Neural cell (in vitro differentiated cells): Measurements from ENCODE around the gene MARCHF5. TPM values are rescaled to one million over a fixed set of nuclear protein-coding genes. Genes with fewer than 3 reads are reported as not detected.

Source experiments
- H2AFZ ChIP-seq: fragments of 200-600, 300-800 bp; sonication (generic), shearing (Covaris generic); 2 replicates; pipeline ENCODE4 v1.6.0; 2014; ENCODE audit warnings: low read depth, mild to moderate bottlenecking, antibody characterized with exemption, low read length, moderate library complexity
- H3F3A ChIP-seq: fragments of 200-600 bp; shearing (Covaris generic); 2 replicates; pipeline ENCODE4 v1.6.1; 2016; ENCODE audit warnings: mild to moderate bottlenecking, moderate library complexity, mixed read lengths, antibody characterized with exemption, low read length; ENCODE audit not compliant: insufficient read depth, poor library complexity, severe bottlenecking
- H3K27ac ChIP-seq: fragments of 200-600, 300-800 bp; sonication (generic), shearing (Covaris generic); 2 replicates; pipeline ENCODE4 v1.5.1; 2014; ENCODE audit warnings: mild to moderate bottlenecking, low read length, moderate library complexity
- H3K27me3 ChIP-seq: fragments of 300-800, 200-600 bp; sonication (generic), shearing (Covaris generic); 2 replicates; pipeline ENCODE4 v1.6.0; 2014; ENCODE audit warnings: mild to moderate bottlenecking, low read depth, low read length, moderate library complexity; ENCODE audit not compliant: insufficient read depth
- H3K36me3 ChIP-seq: fragments of 300-800, 200-600 bp; sonication (generic), shearing (Covaris generic); 2 replicates; pipeline ENCODE4 v1.5.1; 2014; ENCODE audit warnings: mild to moderate bottlenecking, antibody characterized with exemption, low read length, moderate library complexity; ENCODE audit not compliant: insufficient read depth
- H3K4me2 ChIP-seq: fragments of 300-800, 200-600 bp; sonication (generic), shearing (Covaris generic); 2 replicates; pipeline ENCODE4 v1.6.0; 2014; ENCODE audit warnings: mild to moderate bottlenecking, low read length
- H3K4me3 ChIP-seq: fragments of 300-800, 200-600 bp; sonication (generic), shearing (Covaris generic); 2 replicates; pipeline ENCODE4 v1.5.1; 2014; ENCODE audit warnings: mild to moderate bottlenecking, low read length, moderate library complexity
- H3K79me2 ChIP-seq: fragments of 200-600 bp; shearing (Covaris generic); replicated peaks from 2 replicates; pipeline ENCODE4 v1.6.0; 2014; ENCODE audit warnings: mild to moderate bottlenecking, low read length, moderate library complexity; ENCODE audit not compliant: insufficient read depth
- H3K9ac ChIP-seq: fragments of 300-800, 200-600 bp; sonication (generic), shearing (Covaris generic); 2 replicates; pipeline ENCODE4 v1.6.1; 2016; ENCODE audit warnings: mild to moderate bottlenecking, low read length, mixed read lengths
- H3K9me2 ChIP-seq: fragments of 200-600 bp; shearing (Covaris generic); 2 replicates; pipeline ENCODE4 v1.6.1; 2016; ENCODE audit warnings: mild to moderate bottlenecking, low read length, mixed read lengths; ENCODE audit not compliant: insufficient read depth
- H3K9me3 ChIP-seq: fragments of 200-600, 300-800 bp; sonication (generic), shearing (Covaris generic); 2 replicates; pipeline ENCODE4 v1.6.1; 2016; ENCODE audit warnings: mild to moderate bottlenecking, mixed run types, low read length, moderate library complexity, mixed read lengths
- H4K20me1 ChIP-seq: fragments of 200-600 bp; shearing (Covaris generic); 2 replicates; pipeline ENCODE4 v1.6.1; 2016; ENCODE audit warnings: mild to moderate bottlenecking, mixed run types; ENCODE audit not compliant: insufficient read depth
- CTCF ChIP-seq: fragments of 450-650 bp; IDR thresholded peaks from 2 replicates; pipeline ENCODE4 v1.5.1; 2014; ENCODE audit warnings: antibody characterized with exemption, mild to moderate bottlenecking, moderate library complexity; ENCODE audit not compliant: poor library complexity, severe bottlenecking
- EP300 ChIP-seq: fragments of 450-650 bp; conservative IDR thresholded peaks from 2 replicates; pipeline ENCODE4 v1.6.1; 2014; ENCODE audit warnings: antibody characterized with exemption, mild to moderate bottlenecking, moderate library complexity; ENCODE audit not compliant: poor library complexity, severe bottlenecking
- EZH2 ChIP-seq: fragments of 200-600, 300-800 bp; shearing (Covaris generic), sonication (generic); IDR thresholded peaks from 2 replicates; pipeline ENCODE4 v1.6.1; 2014; ENCODE audit warnings: antibody characterized with exemption, low read length, borderline replicate concordance, mild to moderate bottlenecking; ENCODE audit not compliant: insufficient read depth, poor library complexity, severe bottlenecking
- MXI1 ChIP-seq: fragments of 450-650 bp; conservative IDR thresholded peaks from 2 replicates; pipeline ENCODE4 v1.6.1; 2014; ENCODE audit warnings: antibody characterized with exemption, mild to moderate bottlenecking; ENCODE audit not compliant: poor library complexity, severe bottlenecking
- POLR2AphosphoS5 ChIP-seq: IDR thresholded peaks from 2 replicates; pipeline ENCODE4 v1.6.1; 2012
- RAD21 ChIP-seq: fragments of 450-650 bp; conservative IDR thresholded peaks from 2 replicates; pipeline ENCODE4 v1.6.1; 2014; ENCODE audit warnings: antibody characterized with exemption, mild to moderate bottlenecking, moderate library complexity
- REST ChIP-seq: IDR thresholded peaks from 2 replicates; pipeline ENCODE4 v1.6.1; 2012; ENCODE audit warnings: borderline replicate concordance
- SMC3 ChIP-seq: fragments of 450-650 bp; conservative IDR thresholded peaks from 2 replicates; pipeline ENCODE4 v1.6.1; 2014; ENCODE audit warnings: antibody characterized with exemption, mild to moderate bottlenecking, moderate library complexity; ENCODE audit not compliant: poor library complexity
- TAF1 ChIP-seq: IDR thresholded peaks from 2 replicates; pipeline ENCODE4 v1.6.1; 2012; ENCODE audit warnings: low read depth
- polyA plus RNA-seq: library from polyadenylated mRNA; depleted of rRNA; stranded (reverse); fragments of >200 nt; gene quantifications from 2 replicates; pipeline ENCODE4 v1.2.3, GENCODE V29; 2014

The MARCHF5 gene
- polyA plus RNA-seq, 1 donor from 2014 or later, result 65.5 TPM

GRCh38 chr10:92304061-92304460 is 13.1 kb downstream of the MARCHF5 start:
- Histone ChIP-seq H3F3A (no peaks in the 10 kb centered on the region), H3K9me3 (no peaks in the 10 kb centered on the region), H3K79me2 (peaks cover 77% of the 10 kb centered on the region), H3K9ac (no peak overlapping the region), H3K36me3 (peaks cover 7% of the 10 kb centered on the region), H3K4me3 (no peak overlapping the region), H3K27me3 (no peaks in the 10 kb centered on the region), H3K27ac (no peak overlapping the region), H3K4me2 (no peak overlapping the region), H3K9me2 (no peaks in the 10 kb centered on the region), H4K20me1 (no peaks in the 10 kb centered on the region), H2AFZ (no peak overlapping the region)
- no peak for TF ChIP-seq REST
- TF ChIP-seq EZH2, result no peak
- no peak for TF ChIP-seq EP300
- TF ChIP-seq RAD21, result no peak
- TF ChIP-seq TAF1, result no peak
- no peak for TF ChIP-seq MXI1
- no peak for TF ChIP-seq POLR2AphosphoS5
- TF ChIP-seq SMC3, result no peak
- no peak for TF ChIP-seq CTCF

GRCh38 chr10:92305133-92306072 is 14.4 kb downstream of the MARCHF5 start:
- H3K27me3 ChIP-seq, result no peaks in the 10 kb centered on the region
- H3K9me2 ChIP-seq, result no peaks in the 10 kb centered on the region
- no peak overlapping the region for H2AFZ ChIP-seq
- H3K4me2 ChIP-seq, result no peak overlapping the region
- H3K27ac ChIP-seq, result no peak overlapping the region
- no peaks in the 10 kb centered on the region for H3F3A ChIP-seq
- no peaks in the 10 kb centered on the region for H4K20me1 ChIP-seq
- H3K36me3 ChIP-seq, result peaks cover 7% of the 10 kb centered on the region
- TF ChIP-seq CTCF, result no peak
- TF ChIP-seq RAD21, result no peak
- no peak for TF ChIP-seq SMC3
- peaks cover 77% of the 10 kb centered on the region for H3K79me2 ChIP-seq
- H3K4me3 ChIP-seq, result no peak overlapping the region
- H3K9ac ChIP-seq, result no peak overlapping the region
- no peaks in the 10 kb centered on the region for H3K9me3 ChIP-seq
